Retinal pigment epithelial cell (primary cell): ENCODE results near the gene FAM32A.

Experiments used
- DNase-seq: peaks from one replicate; pipeline ENCODE4 v3.0.0-alpha.2; 2010; ENCODE audit warnings: low read depth
- H3K4me3 ChIP-seq: 2 replicates; pipeline ENCODE4 v1.5.1; 2011; ENCODE audit warnings: mild to moderate bottlenecking, low read length, control low read depth, moderate library complexity
- TF ChIP-seq, protein P1 (sequence below): conservative IDR thresholded peaks from 2 replicates; pipeline ENCODE4 v1.5.1; 2011; ENCODE audit warnings: low read depth, low read length, control low read depth, inconsistent platforms

The FAM32A gene

DNA sequence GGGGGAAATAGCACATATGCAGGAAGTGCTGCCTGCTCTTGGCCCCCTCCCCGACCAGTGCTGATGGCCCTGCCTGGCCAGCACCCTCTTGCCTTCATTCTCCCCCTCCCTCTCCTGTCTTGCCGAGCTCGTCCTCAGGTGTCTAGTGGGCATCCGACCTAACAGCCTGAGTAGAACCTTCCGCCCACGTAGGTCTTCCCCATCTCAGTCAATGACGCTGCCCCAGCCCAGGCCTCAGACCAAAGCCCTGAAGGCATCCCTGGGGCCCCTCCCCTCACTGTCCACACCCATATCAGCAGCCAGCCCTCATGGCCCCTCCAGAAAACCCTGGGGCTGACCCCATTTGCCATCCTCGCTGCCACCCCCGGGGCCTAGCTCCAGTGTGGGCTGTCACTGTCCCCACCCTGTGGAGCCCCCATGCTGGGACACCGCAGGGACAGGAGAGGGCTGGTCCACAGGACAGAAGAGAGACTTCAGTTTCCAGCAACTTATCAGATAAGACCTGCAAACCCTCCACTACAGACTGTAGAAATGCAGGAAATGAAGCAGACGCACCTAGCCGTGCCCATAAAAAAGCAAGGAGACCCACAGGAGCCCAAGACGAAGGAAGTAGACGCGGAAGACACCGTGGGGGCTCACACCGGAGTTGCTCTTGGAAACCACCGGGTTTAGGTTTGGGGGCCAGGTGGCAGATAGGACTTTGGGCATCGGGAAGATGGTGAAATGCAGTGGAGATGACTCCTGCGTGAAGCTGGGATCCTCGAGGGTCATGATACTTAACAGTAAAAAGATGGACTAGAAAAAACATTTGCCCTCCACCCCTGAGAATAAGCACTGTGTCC, 50.8 kb downstream of the FAM32A start:
- no peak for DNase-seq
- TF ChIP-seq, protein P1, sequence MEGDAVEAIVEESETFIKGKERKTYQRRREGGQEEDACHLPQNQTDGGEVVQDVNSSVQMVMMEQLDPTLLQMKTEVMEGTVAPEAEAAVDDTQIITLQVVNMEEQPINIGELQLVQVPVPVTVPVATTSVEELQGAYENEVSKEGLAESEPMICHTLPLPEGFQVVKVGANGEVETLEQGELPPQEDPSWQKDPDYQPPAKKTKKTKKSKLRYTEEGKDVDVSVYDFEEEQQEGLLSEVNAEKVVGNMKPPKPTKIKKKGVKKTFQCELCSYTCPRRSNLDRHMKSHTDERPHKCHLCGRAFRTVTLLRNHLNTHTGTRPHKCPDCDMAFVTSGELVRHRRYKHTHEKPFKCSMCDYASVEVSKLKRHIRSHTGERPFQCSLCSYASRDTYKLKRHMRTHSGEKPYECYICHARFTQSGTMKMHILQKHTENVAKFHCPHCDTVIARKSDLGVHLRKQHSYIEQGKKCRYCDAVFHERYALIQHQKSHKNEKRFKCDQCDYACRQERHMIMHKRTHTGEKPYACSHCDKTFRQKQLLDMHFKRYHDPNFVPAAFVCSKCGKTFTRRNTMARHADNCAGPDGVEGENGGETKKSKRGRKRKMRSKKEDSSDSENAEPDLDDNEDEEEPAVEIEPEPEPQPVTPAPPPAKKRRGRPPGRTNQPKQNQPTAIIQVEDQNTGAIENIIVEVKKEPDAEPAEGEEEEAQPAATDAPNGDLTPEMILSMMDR: no peak
- H3K4me3 ChIP-seq: no peak overlapping the region
